Heart right ventricle (tissue), 16 donors: Measurements from ENCODE around the gene FANCI. TPM values are rescaled to one million over a fixed set of nuclear protein-coding genes. Genes with fewer than 3 reads are reported as not detected.
"Not testable (repeated sequence)": the region's sequence is repeated elsewhere in the genome, so short reads cannot be mapped to it uniquely, and the experiment has no call there.

Experiments
- ATAC-seq, 8 donors: fragments of 200-7000 bp; cut with Tn5 transposase; one replicate each; pipeline ENCODE4 v1.9.1; 2020; ENCODE audit warnings: mild to moderate bottlenecking in 8 of 8, moderate library complexity in 8 of 8, moderate number of reproducible peaks in 1 of 8
- DNase-seq, 2 donors: peaks; one replicate each; pipeline ENCODE4 v3.0.0-alpha.2; 2020
- H3K27ac ChIP-seq, 10 donors: fragments of 200-600 bp; sonication (generic) in 2 of 10; one replicate each; pipeline versions ENCODE4 v1.5.0 to v1.8.0; 2020 to 2022; ENCODE audit warnings: mild to moderate bottlenecking in 3 of 10
- H3K27me3 ChIP-seq, 7 donors: fragments of 200-600 bp; one replicate each; pipeline ENCODE4 v1.8.0; 2021 to 2022; ENCODE audit warnings: mild to moderate bottlenecking in 2 of 7
- H3K36me3 ChIP-seq, 9 donors: fragments of 200-600 bp; sonication (generic) in 1 of 9; one replicate each; pipeline versions ENCODE4 v1.5.0 to v1.8.0; 2020 to 2022; ENCODE audit warnings: mild to moderate bottlenecking in 2 of 9
- H3K4me1 ChIP-seq, 9 donors: fragments of 200-600 bp; sonication (generic) in 1 of 9; one replicate each; pipeline versions ENCODE4 v1.5.0 to v1.8.0; 2020 to 2022; ENCODE audit warnings: mild to moderate bottlenecking in 4 of 9
- H3K4me3 ChIP-seq, 10 donors: fragments of 200-600 bp; sonication (generic) in 2 of 10; one replicate each; pipeline versions ENCODE4 v1.5.0 to v1.8.0; 2020 to 2022; ENCODE audit warnings: mild to moderate bottlenecking in 7 of 10, moderate library complexity in 2 of 10
- H3K9me3 ChIP-seq, 11 donors: fragments of 200-600 bp in 10 of 11; sonication (generic) in 2 of 11; one replicate each; pipeline versions ENCODE4 v1.5.0 to v1.8.0; 2013 to 2022; ENCODE audit warnings: mild to moderate bottlenecking in 2 of 11, control low read depth in 1 of 11, moderate library complexity in 1 of 11
- CTCF ChIP-seq, 9 donors: fragments of 200-600 bp; sonication (generic) in 2 of 9; IDR thresholded peaks; one replicate each; pipeline versions ENCODE4 v1.5.0 to v1.8.0; 2021 to 2022; ENCODE audit warnings: antibody characterized with exemption in 9 of 9, mild to moderate bottlenecking in 5 of 9, moderate library complexity in 1 of 9
- WGBS, 2 donors: extraction: QIAGEN DNeasy Blood & Tissue Kit; methylation state at CpG; one replicate each; pipeline ENCODE4 v1.1.7; 2013; ENCODE audit warnings: inconsistent platforms in 1 of 2; 5-methylcytosine and 5-hydroxymethylcytosine counted together
- intact Hi-C, 10 donors: fragments of 100-400 bp; cut with DNase I; formaldehyde crosslinking; loops; one replicate each; pipeline versions ENCODE4 v1.11.1 to v1.14.2; 2022
- polyA plus RNA-seq, 2 donors: library from polyadenylated mRNA; stranded (reverse); fragments of 200-250 nt; gene quantifications; one replicate each; pipeline ENCODE4 v1.2.3, GENCODE V29; 2013
- total RNA-seq, 10 donors: library from RNA; stranded (reverse); fragmentation: NEBNext Ultra II Directional in 3 of 10; extraction: Animal tissue kit (Norgen Biotek cat#: 25700) in 3 of 10; gene quantifications; one replicate each; pipeline versions ENCODE4 v1.2.1 to v1.2.4, GENCODE V29; 2021 to 2023
- donor health status: Arrhythmogenic right ventricular cardiomyopathy.
- donor health status: ischemic (EF 13 %, LVEDD 7.1; RV severe dilation, severe dysfunction).
- donor health status: healthy with polysubstance abuse.
- donor health status: DM: no; HTN: yes; CAD: no.
- donor health status: DM: no; HTN: no; CAD: no.
- donor health status: ischemic (EF 25% LVEDD 6.9; RV normal size, moderate dysfunction).
- donor health status: ischemic (EF 25% LVEDD 5.7; RV mildly dilated, moderate dysfunction).
- donor health status: healthy.
- donor health status: DM: yes; HTN: yes; CAD: no.
- donor health status: Ischemic cardiomyopathy.
- donor health status: ischemic (EF 35%, LVEDD 5.7; RV mildly dilated, moderate dysfunction).
- donor health status: nonischemic (EF 11% LVEDD 7.7; RV severe dilation, severe dysfunction).
- donor health status: DM: yes; HTN: yes; CAD: no.
- donor health status: PGD.
- donor health status: ischemic (EF 29% LVEDD 5.4; RV normal size, mild dysfunction).
- donor health status: nonischemic (EF 23%, LVEDD 6.1; RV moderate dilation, normal function).

FANCI gene
- total and polyA plus RNA-seq, 12 donors, result 1.3 to 9.9 (median 2.5) TPM

- Histone ChIP-seq H3K27me3 (no peaks in the 10 kb centered on the region), H3K36me3 (no peaks in the 10 kb centered on the region), H3K4me3 (no peak overlapping the region), H3K9me3 (no peaks in the 10 kb centered on the region), H3K4me1 (no peaks in the 10 kb centered on the region), H3K27ac (no peak overlapping the region)
- ATAC-seq (no peak), DNase-seq (no peak)
- 71 to 74% methylated on average over 7 of the region's 7 CpGs for WGBS, 2 donors
- TF ChIP-seq CTCF (IDR thresholded peaks at IDR 0.05), result no peak
- intact Hi-C loops, result no loop called here
Measured at GRCh38 chr15:89227425-89227824, 16.4 kb upstream of the FANCI start.

GRCh38 chr15:89230277-89230676 lies 13.5 kb upstream of the FANCI start:
- ATAC-seq (no peak), DNase-seq (no peak)
- intact Hi-C loops, result no loop called here
- peaks cover 0 to 3% (median 0%) of the 10 kb centered on the region in 7 donors for H3K27me3 ChIP-seq
- WGBS, 2 donors, result 42 to 48% methylated on average over 5 of the region's 5 CpGs
- no peak overlapping the region for H3K4me3 ChIP-seq
- no peaks in the 10 kb centered on the region for H3K9me3 ChIP-seq
- no peaks in the 10 kb centered on the region for H3K36me3 ChIP-seq
- no peak for TF ChIP-seq CTCF (IDR thresholded peaks at IDR 0.05)
- H3K27ac ChIP-seq, result no peak overlapping the region
- no peaks in the 10 kb centered on the region for H3K4me1 ChIP-seq

- no peak for ATAC-seq
- H3K27ac ChIP-seq, result no peak overlapping the region
- intact Hi-C loops, result no loop called here
- H3K4me3 ChIP-seq, result no peak overlapping the region
- H3K9me3 ChIP-seq, result no peaks in the 10 kb centered on the region
- peaks cover 0 to 5% (median 0%) of the 10 kb centered on the region in 7 donors for H3K27me3 ChIP-seq
- no peaks in the 10 kb centered on the region for H3K36me3 ChIP-seq
- no peak for TF ChIP-seq CTCF (IDR thresholded peaks at IDR 0.05)
- no peak for DNase-seq
- no peaks in the 10 kb centered on the region for H3K4me1 ChIP-seq
Measured at GRCh38 chr15:89231832-89232231, 11.9 kb upstream of the FANCI start.

- not testable (repeated sequence) for H3K9me3 ChIP-seq, DNase-seq, H3K36me3 ChIP-seq, ATAC-seq, H3K27me3 ChIP-seq, H3K4me3 ChIP-seq, H3K27ac ChIP-seq
- peaks cover 4 to 19% (median 13%) of the 10 kb centered on the region in 9 donors for H3K4me1 ChIP-seq
- 91% methylated on average over 12 of the region's 12 CpGs for whole genome bisulfite sequencing, 2 donors
- intact Hi-C loops, result loop anchor here in 2 of 10 donors (5.0 to 10.0 kb wide), 2 partner anchors 33 to 335 kb away; no protein-coding TSS in a partner anchor
Measured at GRCh38 chr15:89239883-89240810, 3.6 kb upstream of the FANCI start.
